GM19372 (cell line): Measurements from ENCODE around the gene EME1.

Experiments used
- ATAC-seq: cut with Tn5 transposase; IDR thresholded peaks from one replicate; pipeline ENCODE4 v1.9.1; 2021; ENCODE audit warnings: mild to moderate bottlenecking, low read depth, moderate library complexity; ENCODE audit not compliant: unreplicated experiment

Gene EME1

DNA sequence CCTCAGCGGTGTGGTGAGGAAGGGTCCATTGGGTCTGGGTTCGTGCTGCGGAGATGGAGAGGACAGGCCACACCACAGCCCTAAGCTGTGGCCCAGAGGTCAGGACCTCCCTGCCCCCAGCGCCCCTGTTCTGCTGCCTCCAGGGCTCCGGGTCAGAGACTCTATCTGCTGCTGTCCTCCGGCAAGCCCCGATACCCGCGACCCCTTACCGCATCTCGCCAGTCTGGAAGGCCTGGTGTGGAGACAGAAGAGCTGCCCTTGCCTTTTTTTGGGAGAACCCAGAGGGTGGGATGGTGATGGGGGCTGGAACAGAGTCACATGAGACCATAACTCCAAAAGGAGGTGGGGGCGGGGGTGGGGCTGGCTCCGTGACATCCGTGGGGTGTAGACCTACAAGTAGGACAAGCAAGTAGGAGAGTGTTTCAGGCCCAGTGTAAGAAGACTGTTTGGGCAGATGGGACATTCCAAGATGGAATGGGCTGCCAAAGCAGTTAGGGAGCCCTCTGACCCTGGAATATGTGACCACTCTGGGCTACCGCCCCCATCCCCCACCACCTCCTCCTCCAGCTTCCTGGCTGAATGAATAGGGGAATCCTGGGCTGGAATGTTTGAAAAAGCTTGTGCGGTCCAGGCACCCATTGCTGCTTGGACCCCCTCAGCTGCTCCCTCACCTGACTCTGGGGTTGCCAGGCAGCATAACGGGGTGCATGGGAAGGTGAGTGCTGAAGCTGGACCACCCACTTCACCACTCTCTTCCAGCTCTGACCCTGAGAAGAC lies 25.7 kb upstream of the EME1 start:
- ATAC-seq = no peak

GRCh38 chr17:50347894-50348291 lies 25.1 kb upstream of the EME1 start:
- no peak for ATAC-seq

DNA sequence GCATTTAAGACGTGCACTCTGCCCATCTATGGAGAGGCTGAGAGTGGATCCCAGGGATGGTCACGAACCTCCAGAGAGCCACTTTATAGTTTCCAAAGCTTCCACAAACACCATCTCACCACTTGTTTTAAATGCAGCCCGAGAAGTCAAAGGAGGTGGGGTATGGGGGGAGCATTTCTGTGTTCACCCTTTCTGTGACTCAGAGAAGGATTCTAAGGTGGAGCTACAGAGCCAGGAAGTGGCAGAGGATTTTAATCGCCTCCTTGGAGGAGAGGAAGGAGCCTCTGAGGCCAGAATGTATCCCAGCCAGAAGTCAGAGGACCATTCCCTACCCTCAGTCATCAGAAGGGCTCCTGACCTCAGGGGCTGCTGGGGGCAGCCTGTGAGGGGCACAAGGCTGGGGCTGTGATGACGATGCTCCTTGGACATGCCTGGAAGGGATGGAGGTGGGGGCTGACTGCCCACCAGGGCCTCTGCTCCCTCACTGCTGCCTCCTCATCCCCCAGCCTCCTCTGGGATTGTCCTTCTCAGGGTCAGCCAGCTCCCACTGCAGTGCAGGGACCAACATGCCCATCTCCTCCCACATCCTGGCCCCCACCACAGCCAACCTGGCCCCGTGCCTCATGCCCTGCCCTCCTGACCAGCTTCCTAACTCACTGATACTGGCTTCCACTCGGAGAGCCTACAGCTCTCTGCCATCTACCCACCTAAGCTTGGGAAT lies 24.3 kb upstream of the EME1 start:
- ATAC-seq = no peak

DNA sequence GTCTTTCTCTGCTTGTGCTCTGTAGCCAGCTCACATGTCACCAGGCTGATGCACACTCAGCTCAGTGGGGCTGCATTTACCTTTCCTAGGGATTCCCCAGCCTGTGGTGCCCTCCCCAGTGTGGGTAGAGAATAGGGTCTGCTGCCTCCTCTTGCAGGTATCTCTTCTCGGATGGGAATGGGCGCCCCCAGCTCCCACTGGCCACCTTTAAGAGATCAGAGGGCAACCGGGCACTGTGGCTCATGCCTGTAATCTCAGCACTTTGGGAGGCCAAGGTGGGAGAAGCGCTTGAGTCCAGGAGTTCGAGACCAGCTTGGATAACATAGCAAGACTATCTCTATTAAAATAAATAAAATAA lies 23.8 kb upstream of the EME1 start:
- no peak for ATAC-seq

- no peak for ATAC-seq
Observed at GRCh38 chr17:50350733-50351132, 22.3 kb upstream of the EME1 start.

DNA sequence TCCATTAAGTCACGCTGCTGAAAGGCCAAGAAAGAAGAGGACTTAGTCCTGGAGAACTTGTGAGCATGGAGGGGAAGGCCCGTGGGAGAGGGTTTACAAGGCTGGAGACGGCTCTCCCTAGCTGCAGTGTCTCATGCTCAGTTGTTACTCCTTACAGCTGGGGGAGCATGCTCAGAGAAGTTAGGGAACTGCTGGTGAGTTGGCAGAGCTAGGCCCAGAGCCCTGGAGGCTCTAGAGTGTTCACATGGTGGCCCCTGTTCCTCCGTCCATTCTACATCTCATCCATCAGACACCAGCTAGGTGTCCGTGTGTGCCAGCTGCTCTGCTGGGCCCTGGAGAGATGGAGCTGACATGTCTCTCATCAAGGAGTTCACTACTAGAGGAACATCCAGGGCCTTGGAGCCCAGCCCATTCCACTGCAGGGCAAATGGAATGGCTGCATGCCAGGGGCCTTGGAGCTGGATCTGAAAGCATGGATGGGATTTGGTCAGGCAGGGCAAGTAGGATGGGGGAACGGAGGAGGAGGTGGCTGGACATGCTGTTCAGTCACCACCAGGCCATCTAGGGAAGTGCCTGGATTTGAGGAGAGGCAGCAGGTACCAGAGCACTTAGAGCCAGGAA lies 20.8 kb upstream of the EME1 start:
- ATAC-seq = no peak

DNA sequence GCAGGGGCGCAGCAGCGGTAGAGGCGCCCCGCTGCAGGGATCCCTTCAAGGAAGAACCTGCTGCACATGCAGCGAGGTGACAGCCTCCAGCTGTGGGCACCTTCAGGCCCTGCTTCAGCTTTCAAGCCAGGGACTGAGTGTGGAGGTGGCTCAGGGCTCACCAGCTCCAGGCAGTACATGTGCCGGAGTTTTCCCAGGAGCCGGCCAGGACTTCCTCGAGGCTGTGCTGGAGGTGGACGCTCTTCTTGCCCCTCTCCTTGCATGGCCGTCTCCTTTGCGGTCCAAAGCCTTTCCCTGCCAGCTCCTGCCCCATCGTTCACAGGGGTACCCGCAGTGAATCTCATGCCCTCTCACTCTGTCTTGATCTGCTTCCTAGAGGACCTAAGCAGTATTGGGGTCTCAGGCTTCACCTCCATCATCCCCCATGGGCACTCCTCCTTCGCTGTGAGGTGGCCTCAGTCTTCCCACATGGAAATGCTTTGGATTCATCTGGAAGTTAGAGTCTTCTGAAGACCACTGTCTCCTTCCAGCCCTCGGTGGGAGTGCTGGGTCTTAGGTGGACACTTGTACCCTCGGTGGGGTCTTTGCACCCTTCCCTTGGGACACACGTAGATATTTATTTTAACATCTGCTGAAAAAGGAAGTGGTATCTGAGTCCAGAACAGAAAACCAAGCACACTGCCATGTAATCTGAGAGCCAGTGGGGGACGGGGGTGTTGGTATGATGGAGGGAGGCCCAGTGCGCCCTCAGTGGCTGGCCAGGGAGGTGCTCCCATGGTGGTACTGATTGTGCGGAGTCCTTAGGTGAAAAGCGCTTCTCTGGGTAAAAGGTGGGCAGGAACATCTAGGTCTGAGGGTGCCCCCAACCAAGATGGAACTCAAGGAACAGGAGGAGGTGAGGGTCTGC lies 20.1 kb upstream of the EME1 start:
- ATAC-seq = no peak

DNA sequence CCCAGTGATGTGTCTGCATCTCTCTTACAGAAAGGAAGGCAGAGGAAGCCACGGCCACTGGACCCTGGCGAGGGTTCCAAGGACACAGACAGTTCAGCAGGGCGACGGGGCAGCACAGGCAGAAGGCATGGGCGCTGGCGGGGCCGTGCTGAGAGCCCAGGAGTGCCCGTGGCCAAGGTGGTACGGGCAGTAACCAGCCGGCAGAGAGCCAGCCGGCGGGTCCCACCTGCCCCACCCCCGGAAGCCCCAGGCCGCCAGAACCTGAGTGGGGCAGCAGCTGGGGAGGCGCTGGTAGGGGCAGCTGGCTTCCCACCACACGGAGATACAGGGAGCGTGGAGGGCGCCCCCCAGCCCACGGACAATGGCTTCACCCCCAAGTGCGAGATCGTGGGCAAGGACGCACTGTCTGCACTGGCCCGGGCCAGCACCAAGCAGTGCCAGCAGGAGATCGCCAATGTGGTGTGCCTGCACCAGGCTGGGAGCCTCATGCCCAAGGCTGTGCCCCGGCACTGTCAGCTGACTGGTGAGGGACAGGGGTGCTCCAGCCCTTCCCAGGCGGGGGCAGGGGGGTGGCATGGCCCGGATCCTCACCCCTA lies 19.3 kb upstream of the EME1 start:
- no peak for ATAC-seq

GRCh38 chr17:50354198-50354597 lies 18.8 kb upstream of the EME1 start:
- no peak for ATAC-seq

DNA sequence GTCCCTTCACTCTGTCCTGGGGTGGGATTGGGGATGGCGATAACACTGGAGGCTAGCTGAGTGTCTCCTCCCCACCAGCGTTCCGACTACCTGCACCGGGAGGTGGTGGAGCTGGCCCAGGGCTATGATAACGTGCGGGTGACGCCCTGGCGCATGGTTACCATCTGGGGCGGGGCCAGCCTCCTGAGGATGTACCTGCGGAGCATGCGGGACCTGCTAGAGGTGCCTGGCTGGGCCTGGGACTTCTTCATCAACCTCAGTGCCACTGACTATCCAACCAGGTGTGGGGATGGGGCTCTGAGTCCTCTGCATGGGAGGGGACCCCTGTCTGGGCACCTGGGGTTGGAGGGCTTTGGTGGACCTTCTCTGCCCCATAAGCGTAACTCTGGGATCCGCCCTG lies 18.3 kb upstream of the EME1 start:
- ATAC-seq = no peak

GRCh38 chr17:50355336-50355700 lies 17.7 kb upstream of the EME1 start:
- no peak for ATAC-seq

DNA sequence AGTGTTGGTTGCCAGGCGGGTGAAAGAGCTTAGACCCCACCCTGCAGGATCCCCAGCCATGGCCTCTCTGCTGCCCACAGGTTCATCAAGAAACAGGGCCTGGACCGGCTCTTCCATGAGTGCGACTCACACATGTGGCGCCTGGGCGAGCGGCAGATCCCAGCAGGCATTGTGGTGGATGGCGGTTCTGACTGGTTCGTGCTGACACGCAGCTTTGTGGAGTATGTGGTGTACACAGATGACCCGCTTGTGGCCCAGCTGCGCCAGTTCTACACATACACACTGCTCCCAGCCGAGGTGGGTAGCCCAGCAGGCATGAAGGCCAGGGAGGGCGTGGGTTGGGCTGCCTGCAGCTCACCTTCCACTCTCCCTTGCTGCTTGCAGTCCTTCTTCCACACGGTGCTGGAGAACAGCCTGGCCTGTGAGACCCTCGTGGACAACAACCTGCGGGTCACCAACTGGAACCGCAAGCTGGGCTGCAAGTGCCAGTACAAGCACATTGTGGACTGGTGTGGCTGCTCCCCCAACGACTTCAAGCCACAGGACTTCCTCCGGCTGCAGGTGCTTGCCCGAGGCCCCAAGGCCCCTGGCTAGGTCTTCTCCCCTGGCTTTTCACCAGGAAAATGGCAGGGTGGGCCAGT lies 17.2 kb upstream of the EME1 start:
- ATAC-seq = no peak

- no peak for ATAC-seq
Observed at GRCh38 chr17:50356418-50356817, 16.6 kb upstream of the EME1 start.

- ATAC-seq = no peak
Observed at GRCh38 chr17:50356892-50357510, 16.0 kb upstream of the EME1 start.

- no peak for ATAC-seq
Observed at GRCh38 chr17:50358177-50358576, 14.9 kb upstream of the EME1 start.

GRCh38 chr17:50359005-50359699 lies 13.9 kb upstream of the EME1 start:
- ATAC-seq = no peak

- ATAC-seq = no peak
Observed at GRCh38 chr17:50359998-50360461, 13.0 kb upstream of the EME1 start.

DNA sequence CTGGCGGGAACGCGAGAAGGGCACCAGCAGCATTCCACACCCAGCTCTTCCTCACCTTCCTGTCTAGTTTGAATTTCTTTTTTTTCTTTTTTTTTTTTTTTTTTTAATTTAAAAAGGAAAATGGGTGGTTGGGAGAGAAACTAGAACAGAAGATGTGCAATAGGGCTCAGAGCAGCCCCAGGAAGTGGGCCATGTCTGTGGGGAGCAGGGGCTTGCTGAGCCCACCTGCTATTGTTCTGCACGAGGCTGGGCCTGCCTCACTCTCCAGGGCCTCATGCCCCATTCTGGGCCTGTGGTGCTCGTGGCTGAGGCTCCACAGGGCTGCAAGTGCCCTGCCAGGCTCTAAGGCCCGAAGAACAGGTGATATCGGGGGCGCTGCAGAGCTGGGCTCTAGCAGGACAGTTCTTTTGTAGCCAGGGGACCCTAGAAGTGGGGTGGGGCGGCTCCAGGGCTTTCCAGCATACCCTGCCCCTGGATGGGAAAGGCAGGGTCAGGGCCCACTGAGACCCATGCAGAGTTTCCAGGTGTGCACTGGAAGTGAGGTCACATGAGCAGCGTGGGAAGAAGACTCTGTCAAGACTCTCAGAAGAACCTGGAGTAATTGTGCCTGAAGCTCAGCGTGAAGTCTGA lies 12.4 kb upstream of the EME1 start:
- no peak for ATAC-seq
